SK-N-MC (cell line): ENCODE data around the gene KCNN3.

Source experiments
- DNase-seq: peaks from one replicate; pipeline ENCODE4 v3.0.0-alpha.2; 2011; ENCODE audit warnings: low read depth, low spot score
- H3K27ac ChIP-seq: fragments of 200-600 bp; sonication (generic); 2 replicates; pipeline ENCODE4 v1.5.1; 2016; ENCODE audit warnings: mixed run types
- H3K36me3 ChIP-seq: fragments of 200-600 bp; sonication (generic); 2 replicates; pipeline ENCODE4 v1.6.1; 2017; ENCODE audit warnings: antibody characterized with exemption, low read length, mixed read lengths; ENCODE audit not compliant: insufficient read depth
- H3K4me3 ChIP-seq: fragments of 200-600 bp; sonication (generic); 2 replicates; pipeline ENCODE4 v1.5.1; 2016
- H3K9ac ChIP-seq: fragments of 200-600 bp; sonication (generic); 2 replicates; pipeline ENCODE4 v1.8.0; 2017; ENCODE audit warnings: mixed run types, mixed read lengths; ENCODE audit not compliant: insufficient read length
- H3K9me3 ChIP-seq: fragments of 200-600 bp; sonication (generic); 2 replicates; pipeline ENCODE4 v1.6.1; 2017; ENCODE audit warnings: low read depth, mild to moderate bottlenecking, antibody characterized with exemption, low read length, moderate library complexity, mixed read lengths
- EZH2 ChIP-seq: fragments of 200-600 bp; sonication (generic); IDR thresholded peaks from one replicate; pipeline ENCODE4 v1.6.1; 2017; ENCODE audit warnings: antibody characterized with exemption
- FOXP2 ChIP-seq: optimal IDR thresholded peaks from 2 replicates; pipeline ENCODE3; 2011; ENCODE audit warnings: mild to moderate bottlenecking, moderate library complexity; ENCODE audit not compliant: insufficient read depth; ENCODE audit errors: extremely low read length, control extremely low read depth
- POLR2AphosphoS5 ChIP-seq: IDR thresholded peaks from 2 replicates; pipeline ENCODE4 v1.6.1; 2012; ENCODE audit warnings: mild to moderate bottlenecking, low read depth, low read length, borderline replicate concordance

The KCNN3 gene

DNA sequence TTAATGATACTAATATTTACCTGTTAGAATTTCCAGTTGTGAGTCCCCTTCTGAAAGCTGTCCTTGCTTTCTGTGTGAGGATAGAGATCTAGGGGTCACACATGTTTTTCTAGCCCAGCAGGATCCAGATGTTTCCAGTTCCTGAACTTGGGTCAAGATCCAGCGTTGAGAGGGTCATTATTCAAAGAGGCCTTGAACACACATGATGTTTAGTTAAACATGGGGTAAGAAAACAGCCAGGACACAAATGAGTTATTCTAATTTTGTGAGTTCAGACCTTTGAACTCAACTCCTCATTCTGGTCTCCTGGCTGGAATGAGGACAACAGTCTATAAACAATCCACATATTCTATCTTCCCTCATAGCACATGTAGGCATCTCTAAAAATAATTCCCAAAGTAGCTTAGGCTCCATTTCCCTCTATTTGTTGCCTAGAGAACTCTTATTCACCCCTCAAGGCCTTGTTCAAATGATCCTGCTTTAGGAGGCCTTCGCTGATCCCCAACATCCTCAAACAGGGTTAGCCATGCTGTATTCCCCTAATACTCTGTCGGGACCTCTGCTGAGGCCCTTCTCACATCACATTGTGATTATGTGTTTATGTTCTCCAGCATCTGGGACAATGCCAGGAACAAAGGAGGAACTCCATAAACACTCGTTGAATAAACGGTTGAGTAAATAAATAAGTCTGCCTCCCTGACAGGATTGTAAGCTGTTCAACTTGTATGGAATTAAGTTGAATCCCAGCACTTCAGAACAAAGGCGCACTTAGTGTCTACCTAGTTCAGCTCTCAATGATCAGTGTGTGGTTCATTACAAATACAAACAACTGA lies 15.0 kb upstream of the KCNN3 start:
- H3K4me3 ChIP-seq, result no peak overlapping the region
- H3K9ac ChIP-seq, result no peak overlapping the region
- no peaks in the 10 kb centered on the region for H3K36me3 ChIP-seq
- no peak overlapping the region for H3K27ac ChIP-seq
- no peaks in the 10 kb centered on the region for H3K9me3 ChIP-seq
- TF ChIP-seq FOXP2, result no peak
- TF ChIP-seq POLR2AphosphoS5, result no peak
- TF ChIP-seq EZH2, result no peak
- no peak for DNase-seq

DNA sequence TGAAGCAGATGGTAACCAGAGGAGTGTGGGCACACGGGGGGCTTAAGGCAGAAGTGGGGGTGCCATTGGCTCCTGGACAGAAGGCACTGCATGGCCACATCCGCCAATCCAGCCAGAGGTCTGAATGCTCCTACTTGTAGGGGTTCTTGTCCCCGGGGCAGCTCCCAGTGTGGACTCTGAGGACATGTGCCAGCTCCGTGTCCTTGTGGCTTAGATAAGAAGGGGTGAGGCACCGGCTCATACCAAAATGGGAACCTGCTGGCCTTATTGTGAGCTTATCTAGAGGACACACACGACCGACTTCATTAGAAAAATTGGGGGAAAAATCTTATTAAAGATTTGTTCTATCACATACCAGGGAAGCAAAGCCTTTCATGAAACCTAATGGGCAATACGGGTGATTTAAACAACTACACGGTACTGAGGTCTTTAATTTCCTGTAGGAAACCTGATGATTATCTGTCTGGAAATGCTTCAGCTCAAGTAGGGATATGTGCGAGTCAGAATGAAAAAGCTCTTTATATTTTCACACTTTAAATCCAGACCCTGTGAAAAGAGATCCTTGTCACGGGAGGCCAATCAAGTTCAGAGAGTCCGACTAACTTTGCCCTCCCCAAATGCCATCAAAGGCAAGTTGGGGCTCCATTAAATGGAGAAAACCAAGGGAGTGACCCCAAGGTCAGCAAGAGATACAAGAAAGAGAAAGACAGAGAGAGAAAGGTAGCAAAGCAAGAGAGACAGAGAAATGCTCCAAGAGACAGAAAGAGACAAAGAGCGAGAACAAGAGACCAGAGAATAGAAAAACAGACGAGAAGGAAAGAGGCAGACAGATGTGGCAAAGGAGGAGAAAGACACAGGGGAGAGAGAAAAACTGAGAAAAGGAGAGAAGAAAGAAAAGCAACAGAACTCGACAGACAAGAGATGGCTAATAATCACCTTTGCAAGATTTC lies 14.1 kb upstream of the KCNN3 start:
- Histone ChIP-seq H3K9me3 (no peaks in the 10 kb centered on the region), H3K36me3 (no peaks in the 10 kb centered on the region), H3K9ac (no peak overlapping the region), H3K27ac (no peak overlapping the region), H3K4me3 (no peak overlapping the region)
- TF ChIP-seq FOXP2, result no peak
- no peak for TF ChIP-seq EZH2
- TF ChIP-seq POLR2AphosphoS5, result no peak
- DNase-seq, result no peak

DNA sequence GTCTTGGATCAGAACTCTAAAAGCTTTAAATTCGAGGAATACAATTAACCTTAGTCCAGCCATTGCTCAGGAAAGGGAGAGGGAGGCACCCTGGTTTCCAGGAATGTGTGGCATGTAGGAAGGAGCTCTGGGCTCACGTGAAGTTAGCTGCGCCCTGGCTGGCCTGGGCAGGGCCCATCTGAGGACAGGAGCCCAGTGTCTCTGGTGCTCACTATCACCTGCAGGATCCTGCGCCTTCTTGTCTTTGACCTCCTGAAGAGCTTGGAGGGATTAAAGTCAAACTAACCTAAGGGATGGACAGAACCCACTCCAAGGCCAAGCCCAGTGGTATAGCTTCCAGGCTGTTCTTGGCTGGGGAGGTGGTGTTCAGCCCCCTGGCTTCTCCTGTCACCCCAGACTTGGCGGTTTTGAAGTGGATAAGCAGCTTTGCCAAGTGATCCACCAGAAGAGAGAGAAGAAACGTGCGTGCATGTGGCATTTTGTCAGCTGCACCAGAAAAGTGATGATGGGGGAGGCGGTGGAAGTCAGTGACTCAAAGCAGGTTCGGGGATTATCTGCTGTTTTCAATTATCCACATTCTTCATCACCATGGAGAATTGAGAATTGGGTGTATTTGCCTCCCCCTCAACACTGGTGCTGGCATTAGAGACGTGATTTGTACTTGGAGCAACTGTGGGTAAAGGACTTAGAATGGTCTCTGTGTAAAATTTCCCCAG lies 11.9 kb upstream of the KCNN3 start:
- no peak overlapping the region for H3K4me3 ChIP-seq
- H3K36me3 ChIP-seq, result no peaks in the 10 kb centered on the region
- DNase-seq, result no peak
- no peak overlapping the region for H3K27ac ChIP-seq
- no peak for TF ChIP-seq POLR2AphosphoS5
- TF ChIP-seq FOXP2, result no peak
- TF ChIP-seq EZH2, result no peak
- H3K9ac ChIP-seq, result no peak overlapping the region
- no peaks in the 10 kb centered on the region for H3K9me3 ChIP-seq

DNA sequence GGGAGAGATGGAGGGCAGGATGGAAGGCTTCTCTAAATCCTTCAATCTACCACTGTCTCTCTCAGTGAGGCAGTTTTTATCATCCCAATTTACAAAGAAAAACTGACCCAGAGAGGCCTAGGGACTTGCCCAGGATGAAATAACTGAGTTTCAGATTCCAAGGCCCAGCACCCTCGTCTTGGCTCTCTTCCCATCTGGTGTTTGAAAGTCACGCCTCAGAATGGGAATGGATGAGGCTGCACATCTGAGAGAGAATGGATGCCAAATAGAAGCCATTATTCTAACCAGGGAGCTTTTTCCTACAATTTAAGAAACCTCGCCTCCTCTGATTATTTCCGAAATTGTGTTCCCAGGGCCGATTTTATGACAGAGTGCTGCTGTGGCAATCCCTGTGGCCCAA lies 10.6 kb upstream of the KCNN3 start:
- TF ChIP-seq POLR2AphosphoS5 (no peak), FOXP2 (no peak), EZH2 (no peak)
- Histone ChIP-seq H3K4me3 (no peak overlapping the region), H3K36me3 (no peaks in the 10 kb centered on the region), H3K9ac (no peak overlapping the region), H3K27ac (no peak overlapping the region), H3K9me3 (no peaks in the 10 kb centered on the region)
- no peak for DNase-seq

DNA sequence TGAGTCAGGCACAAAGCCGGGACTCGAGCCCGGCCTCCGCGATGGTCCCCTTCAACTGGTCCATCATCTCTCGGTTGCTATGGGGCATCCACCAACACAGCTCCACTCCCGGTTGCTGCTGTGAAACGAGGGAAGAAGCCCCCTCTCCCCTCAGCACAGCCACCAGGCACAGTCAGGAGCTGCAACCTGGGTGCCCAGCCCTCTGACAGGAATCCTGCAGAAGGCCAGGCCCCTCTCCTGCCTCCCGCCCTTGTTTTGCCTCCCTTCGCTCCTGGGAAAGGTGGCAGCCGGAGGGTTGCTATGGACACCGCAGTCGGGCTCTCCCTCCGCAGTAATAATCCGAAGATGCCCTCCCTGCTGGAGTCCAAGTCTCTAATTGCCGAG lies 8.9 kb upstream of the KCNN3 start:
- no peak for DNase-seq
- Histone ChIP-seq H3K4me3 (no peak overlapping the region), H3K27ac (no peak overlapping the region), H3K9me3 (no peaks in the 10 kb centered on the region), H3K9ac (no peak overlapping the region), H3K36me3 (no peaks in the 10 kb centered on the region)
- no peak for TF ChIP-seq EZH2

DNA sequence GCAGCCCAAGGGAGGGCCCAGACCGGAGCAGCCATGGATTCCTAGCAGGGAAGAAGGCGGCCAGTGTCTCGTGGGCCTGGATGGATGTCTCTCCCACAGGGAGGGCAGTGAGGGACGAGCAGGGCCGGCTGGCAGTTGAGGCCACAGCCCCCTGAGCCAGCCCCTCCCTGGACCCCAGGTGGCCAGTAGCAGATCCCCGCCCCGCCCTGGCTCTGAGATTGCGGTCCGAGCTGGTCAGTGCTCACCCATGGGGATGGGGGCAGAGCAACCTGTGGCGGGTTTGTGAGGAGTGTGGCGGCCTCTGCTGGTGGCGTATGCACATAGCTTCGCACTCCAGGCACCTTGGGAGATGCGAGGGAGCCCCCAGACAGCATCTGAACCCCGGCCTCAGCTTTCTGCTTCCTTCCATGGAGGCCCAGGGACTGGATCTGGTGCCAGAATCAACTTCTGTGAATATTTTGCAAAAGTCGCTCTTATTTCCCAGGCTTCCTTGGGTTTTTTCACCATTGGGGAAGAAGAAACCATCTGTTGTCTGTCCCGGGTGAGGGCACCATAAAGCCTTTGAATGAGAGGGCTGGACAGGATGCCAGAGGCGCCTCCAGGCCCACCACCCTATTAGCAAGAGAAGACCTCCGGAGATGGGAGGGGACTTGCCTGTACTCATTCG lies 8.4 kb upstream of the KCNN3 start:
- Histone ChIP-seq H3K4me3 (no peak overlapping the region), H3K27ac (no peak overlapping the region), H3K9ac (no peak overlapping the region), H3K9me3 (no peaks in the 10 kb centered on the region), H3K36me3 (no peaks in the 10 kb centered on the region)
- no peak for DNase-seq
- TF ChIP-seq EZH2 (no peak), POLR2AphosphoS5 (no peak), FOXP2 (no peak)

DNA sequence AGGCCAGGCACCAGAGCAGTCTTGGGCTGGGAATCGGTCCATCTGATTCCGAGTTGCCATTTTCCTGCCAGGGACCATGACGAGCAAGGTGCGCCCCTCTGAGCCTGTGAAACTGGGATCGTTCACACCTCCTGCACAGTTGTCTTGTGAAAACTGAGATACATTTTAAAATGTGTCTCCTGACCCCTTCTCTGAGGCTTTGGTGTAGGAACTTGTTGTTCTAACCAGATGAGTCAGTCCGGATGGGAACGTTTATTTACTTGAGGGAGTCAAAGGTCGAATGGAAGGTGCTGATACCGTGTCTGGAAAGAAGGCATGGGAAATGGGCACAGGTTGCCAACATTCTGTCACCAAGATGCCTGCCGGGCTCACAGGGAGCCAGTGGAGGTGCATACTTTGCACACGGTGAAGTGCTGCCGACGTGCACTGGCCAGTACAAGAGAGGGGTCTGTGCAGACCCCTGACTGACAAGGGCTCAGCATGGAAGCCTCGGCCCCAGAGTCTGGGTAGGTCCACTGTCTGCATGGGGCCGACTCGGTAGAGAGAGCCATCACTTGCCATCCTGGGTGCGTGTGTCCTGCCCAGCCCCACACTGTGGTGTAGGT lies 7.4 kb upstream of the KCNN3 start:
- TF ChIP-seq POLR2AphosphoS5, result no peak
- TF ChIP-seq FOXP2, result no peak
- no peak for TF ChIP-seq EZH2
- Histone ChIP-seq H3K9ac (no peak overlapping the region), H3K27ac (no peak overlapping the region), H3K36me3 (no peaks in the 10 kb centered on the region), H3K9me3 (no peaks in the 10 kb centered on the region), H3K4me3 (no peak overlapping the region)
- DNase-seq, result no peak
